ENCODE results near the gene GPR176.
"Not testable (repeated sequence)": the region's sequence is repeated elsewhere in the genome, so short reads cannot be mapped to it uniquely, and the experiment has no call there.

DNA sequence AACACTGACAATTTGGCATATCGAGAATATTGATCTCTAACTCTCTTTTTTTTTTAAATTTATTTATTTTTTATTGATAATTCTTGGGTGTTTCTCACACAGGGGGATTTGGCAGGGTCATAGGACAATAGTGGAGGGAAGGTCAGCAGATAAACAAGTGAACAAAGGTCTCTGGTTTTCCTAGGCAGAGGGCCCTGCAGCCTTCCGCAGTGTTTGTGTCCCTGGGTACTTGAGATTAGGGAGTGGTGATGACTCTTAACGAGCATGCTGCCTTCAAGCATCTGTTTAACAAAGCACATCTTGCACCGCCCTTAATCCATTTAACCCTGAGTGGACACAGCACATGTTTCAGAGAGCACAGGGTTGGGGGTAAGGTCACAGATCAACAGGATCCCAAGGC is 27.0 kb downstream of the GPR176 start:
- TF ChIP-seq, protein P1, sequence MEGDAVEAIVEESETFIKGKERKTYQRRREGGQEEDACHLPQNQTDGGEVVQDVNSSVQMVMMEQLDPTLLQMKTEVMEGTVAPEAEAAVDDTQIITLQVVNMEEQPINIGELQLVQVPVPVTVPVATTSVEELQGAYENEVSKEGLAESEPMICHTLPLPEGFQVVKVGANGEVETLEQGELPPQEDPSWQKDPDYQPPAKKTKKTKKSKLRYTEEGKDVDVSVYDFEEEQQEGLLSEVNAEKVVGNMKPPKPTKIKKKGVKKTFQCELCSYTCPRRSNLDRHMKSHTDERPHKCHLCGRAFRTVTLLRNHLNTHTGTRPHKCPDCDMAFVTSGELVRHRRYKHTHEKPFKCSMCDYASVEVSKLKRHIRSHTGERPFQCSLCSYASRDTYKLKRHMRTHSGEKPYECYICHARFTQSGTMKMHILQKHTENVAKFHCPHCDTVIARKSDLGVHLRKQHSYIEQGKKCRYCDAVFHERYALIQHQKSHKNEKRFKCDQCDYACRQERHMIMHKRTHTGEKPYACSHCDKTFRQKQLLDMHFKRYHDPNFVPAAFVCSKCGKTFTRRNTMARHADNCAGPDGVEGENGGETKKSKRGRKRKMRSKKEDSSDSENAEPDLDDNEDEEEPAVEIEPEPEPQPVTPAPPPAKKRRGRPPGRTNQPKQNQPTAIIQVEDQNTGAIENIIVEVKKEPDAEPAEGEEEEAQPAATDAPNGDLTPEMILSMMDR (IDR thresholded peaks at IDR 0.05; ENCODE audit: poor library complexity) = not testable (repeated sequence)
- TF ChIP-seq EZH2 (IDR thresholded peaks at IDR 0.05; ENCODE audit: borderline replicate concordance) = not testable (repeated sequence)
